ENCODE data around the gene DYNC1I2. TPM values are rescaled to one million over a fixed set of nuclear protein-coding genes. Genes with fewer than 3 reads are reported as not detected.
"Not testable (repeated sequence)": the region's sequence is repeated elsewhere in the genome, so short reads cannot be mapped to it uniquely, and the experiment has no call there.

Gene DYNC1I2
- total RNA-seq, 4 donors from 2014 or later = 85.5 to 101 (median 98.1) TPM

- Histone ChIP-seq H3K36me3 (peaks cover 0 to 7% of the 10 kb centered on the region in 2 donors), H3K4me3 (replicated peaks in 1 of 3) (no peak overlapping the region), H3K9me3 (no peaks in the 10 kb centered on the region), H3K4me1 (no peaks in the 10 kb centered on the region), H3K27ac (no peak overlapping the region), H3K27me3 (no peaks in the 10 kb centered on the region)
- intact Hi-C loops (cut with DNase I) = no loop called here
- DNase-seq = no peak
- TF ChIP-seq POLR2A (IDR thresholded peaks at IDR 0.05) = no peak
- no peak for TF ChIP-seq CTCF (IDR thresholded peaks at IDR 0.05)
- WGBS, 2 donors = 97 to 99% methylated on average over 1 of the region's 1 CpG
These were observed 67.1 kb downstream of the DYNC1I2 start for GRCh38 chr2:171754254-171754939.

- DNase-seq; H3K9me3 ChIP-seq; H3K36me3 ChIP-seq; H3K27me3 ChIP-seq; H3K27ac ChIP-seq; H3K4me3 ChIP-seq (replicated peaks in 1 of 3); intact Hi-C loops (cut with DNase I); H3K4me1 ChIP-seq: not testable (repeated sequence)
- 97 to 100% methylated on average over 1 of the region's 1 CpG for WGBS, 2 donors
These were observed 71.5 kb downstream of the DYNC1I2 start for GRCh38 chr2:171758762-171759161.

GRCh38 chr2:171761176-171761575 lies 73.9 kb downstream of the DYNC1I2 start:
- DNase-seq; H3K4me3 ChIP-seq (replicated peaks in 1 of 3); H3K27me3 ChIP-seq; H3K4me1 ChIP-seq; H3K36me3 ChIP-seq; H3K9me3 ChIP-seq; intact Hi-C loops (cut with DNase I); H3K27ac ChIP-seq: not testable (repeated sequence)
- 81 to 94% methylated on average over 3 of the region's 4 CpGs for WGBS, 2 donors

GRCh38 chr2:171762879-171763573 lies 75.8 kb downstream of the DYNC1I2 start:
- peaks cover 3 to 4% of the 10 kb centered on the region in 2 donors for H3K36me3 ChIP-seq
- no peaks in the 10 kb centered on the region for H3K27me3 ChIP-seq
- WGBS, 2 donors = 98 to 100% methylated on average over 2 of the region's 2 CpGs
- no peaks in the 10 kb centered on the region for H3K4me1 ChIP-seq
- H3K27ac ChIP-seq = no peak overlapping the region
- no peak overlapping the region for H3K4me3 ChIP-seq (replicated peaks in 1 of 3)
- H3K9me3 ChIP-seq = no peaks in the 10 kb centered on the region
- intact Hi-C loops (cut with DNase I) = no loop called here
- DNase-seq = no peak
- no peak for TF ChIP-seq CTCF (IDR thresholded peaks at IDR 0.05)
- TF ChIP-seq POLR2A (IDR thresholded peaks at IDR 0.05) = no peak

GRCh38 chr2:171763602-171764001 lies 76.3 kb downstream of the DYNC1I2 start:
- Histone ChIP-seq H3K4me1 (no peaks in the 10 kb centered on the region), H3K27me3 (no peaks in the 10 kb centered on the region), H3K4me3 (replicated peaks in 1 of 3) (no peak overlapping the region), H3K9me3 (no peaks in the 10 kb centered on the region), H3K36me3 (peaks cover 3 to 4% of the 10 kb centered on the region in 2 donors), H3K27ac (no peak overlapping the region)
- intact Hi-C loops (cut with DNase I) = no loop called here
- TF ChIP-seq CTCF (IDR thresholded peaks at IDR 0.05) = no peak
- no peak for TF ChIP-seq POLR2A (IDR thresholded peaks at IDR 0.05)
- 96 to 97% methylated on average over 3 of the region's 3 CpGs for WGBS, 2 donors
- no peak for DNase-seq

GRCh38 chr2:171771463-171771862 lies 84.2 kb downstream of the DYNC1I2 start:
- H3K27me3 ChIP-seq = no peaks in the 10 kb centered on the region
- intact Hi-C loops (cut with DNase I) = no loop called here
- TF ChIP-seq CTCF (IDR thresholded peaks at IDR 0.05) (no peak), POLR2A (IDR thresholded peaks at IDR 0.05) (no peak)
- DNase-seq = no peak
- no peaks in the 10 kb centered on the region for H3K4me1 ChIP-seq
- no peak overlapping the region for H3K4me3 ChIP-seq (replicated peaks in 1 of 3)
- H3K36me3 ChIP-seq = no peaks in the 10 kb centered on the region
- H3K27ac ChIP-seq = no peak overlapping the region
- no peaks in the 10 kb centered on the region for H3K9me3 ChIP-seq
